Neural crest cell (in vitro differentiated cells): ENCODE results near the gene PSMD6. TPM values are rescaled to one million over a fixed set of nuclear protein-coding genes. Genes with fewer than 3 reads are reported as not detected.

Experiments
- DNase-seq: peaks from one replicate; pipeline ENCODE4 v3.0.0; 2021; ENCODE audit warnings: low read depth, mixed read lengths, low spot score
- H3K27ac Mint-ChIP-seq: one replicate; pipeline ENCODE4 v1.8.0; 2021; ENCODE audit warnings: mild to moderate bottlenecking, mixed read lengths; ENCODE audit not compliant: unreplicated experiment
- H3K27me3 Mint-ChIP-seq: 2 replicates; pipeline ENCODE4 v1.8.0; 2021; ENCODE audit warnings: low read depth, mild to moderate bottlenecking, mixed read lengths
- H3K36me3 Mint-ChIP-seq: 2 replicates; pipeline ENCODE4 v1.8.0; 2021; ENCODE audit warnings: low read depth, mild to moderate bottlenecking, mixed read lengths
- H3K4me1 Mint-ChIP-seq: 2 replicates; pipeline ENCODE4 v1.8.0; 2021; ENCODE audit warnings: mixed read lengths
- H3K4me3 Mint-ChIP-seq: one replicate; pipeline ENCODE4 v1.8.0; 2021; ENCODE audit warnings: mild to moderate bottlenecking, mixed read lengths
- H3K9me3 Mint-ChIP-seq: 2 replicates; pipeline ENCODE4 v1.8.0; 2021; ENCODE audit warnings: mixed read lengths
- total RNA-seq: library from RNA; stranded (reverse); gene quantifications from 2 replicates; pipeline ENCODE4 v1.2.1, GENCODE V29; 2021
- TF ChIP-seq, protein P1 (sequence below): fragments of 200-600 bp; sonication (generic); conservative IDR thresholded peaks from 2 replicates; pipeline ENCODE4 v1.5.0; 2021; ENCODE audit warnings: antibody characterized with exemption, mild to moderate bottlenecking

The PSMD6 gene
- total RNA-seq, 1 donor from 2014 or later, result 103 TPM

DNA sequence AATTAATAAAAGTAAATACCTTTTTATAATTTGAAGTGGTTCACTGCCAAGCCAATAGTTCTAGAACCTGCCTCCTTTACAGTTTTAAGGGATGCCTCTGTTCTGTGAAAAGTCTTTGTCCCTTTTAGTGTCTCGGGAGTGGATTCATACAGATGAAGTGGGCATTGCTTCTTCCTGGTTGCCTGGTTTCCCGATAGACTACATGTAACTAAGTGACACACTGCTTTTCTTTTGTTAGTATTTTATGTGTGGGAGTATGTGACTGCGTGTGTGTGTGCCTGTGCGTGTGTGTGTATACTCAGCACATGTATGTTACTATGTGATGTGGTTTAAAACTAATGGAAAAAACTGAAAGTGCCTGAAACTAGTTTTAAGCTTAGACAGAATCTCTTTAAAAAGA is 21.1 kb downstream of the PSMD6 start:
- Mint-ChIP-seq H3K27ac (no peak overlapping the region), H3K9me3 (no peaks in the 10 kb centered on the region), H3K27me3 (no peaks in the 10 kb centered on the region), H3K4me1 (peaks cover 14% of the 10 kb centered on the region), H3K4me3 (no peak overlapping the region), H3K36me3 (peaks cover 2% of the 10 kb centered on the region)
- TF ChIP-seq, protein P1, sequence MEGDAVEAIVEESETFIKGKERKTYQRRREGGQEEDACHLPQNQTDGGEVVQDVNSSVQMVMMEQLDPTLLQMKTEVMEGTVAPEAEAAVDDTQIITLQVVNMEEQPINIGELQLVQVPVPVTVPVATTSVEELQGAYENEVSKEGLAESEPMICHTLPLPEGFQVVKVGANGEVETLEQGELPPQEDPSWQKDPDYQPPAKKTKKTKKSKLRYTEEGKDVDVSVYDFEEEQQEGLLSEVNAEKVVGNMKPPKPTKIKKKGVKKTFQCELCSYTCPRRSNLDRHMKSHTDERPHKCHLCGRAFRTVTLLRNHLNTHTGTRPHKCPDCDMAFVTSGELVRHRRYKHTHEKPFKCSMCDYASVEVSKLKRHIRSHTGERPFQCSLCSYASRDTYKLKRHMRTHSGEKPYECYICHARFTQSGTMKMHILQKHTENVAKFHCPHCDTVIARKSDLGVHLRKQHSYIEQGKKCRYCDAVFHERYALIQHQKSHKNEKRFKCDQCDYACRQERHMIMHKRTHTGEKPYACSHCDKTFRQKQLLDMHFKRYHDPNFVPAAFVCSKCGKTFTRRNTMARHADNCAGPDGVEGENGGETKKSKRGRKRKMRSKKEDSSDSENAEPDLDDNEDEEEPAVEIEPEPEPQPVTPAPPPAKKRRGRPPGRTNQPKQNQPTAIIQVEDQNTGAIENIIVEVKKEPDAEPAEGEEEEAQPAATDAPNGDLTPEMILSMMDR, result no peak
- DNase-seq, result no peak

- TF ChIP-seq, protein P1, result no peak
- Mint-ChIP-seq H3K27ac (no peak overlapping the region), H3K4me3 (no peak overlapping the region), H3K36me3 (peaks cover 11% of the 10 kb centered on the region), H3K9me3 (no peaks in the 10 kb centered on the region), H3K27me3 (no peaks in the 10 kb centered on the region), H3K4me1 (peaks cover 14% of the 10 kb centered on the region)
- DNase-seq, result no peak
These were observed 22.7 kb downstream of the PSMD6 start for GRCh38 chr3:64000453-64001055.

- Mint-ChIP-seq H3K9me3 (no peaks in the 10 kb centered on the region), H3K36me3 (peaks cover 11% of the 10 kb centered on the region), H3K27me3 (no peaks in the 10 kb centered on the region), H3K27ac (no peak overlapping the region), H3K4me3 (no peak overlapping the region), H3K4me1 (peaks cover 14% of the 10 kb centered on the region)
- TF ChIP-seq, protein P1, result no peak
- no peak for DNase-seq
These were observed 24.2 kb downstream of the PSMD6 start for GRCh38 chr3:63998852-63999754.

DNA sequence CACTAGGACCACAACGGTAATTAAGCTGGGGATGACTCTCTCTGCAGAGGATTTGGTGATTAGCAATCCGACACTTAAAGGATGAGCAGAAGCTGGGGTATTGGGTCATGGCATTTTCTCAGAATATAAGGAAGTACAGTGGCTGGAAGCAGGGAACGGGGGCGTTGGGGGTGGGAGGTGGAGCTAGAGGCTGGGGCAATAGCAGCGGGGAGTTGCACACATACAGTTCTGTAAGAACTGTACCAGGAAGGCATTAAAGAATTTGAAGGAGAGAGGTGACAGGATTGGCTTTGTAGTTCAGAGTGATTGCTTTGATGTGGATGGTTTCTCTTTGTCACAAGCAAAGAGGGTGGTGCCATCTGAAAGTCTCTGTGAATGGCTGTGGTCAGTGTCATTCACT is 28.2 kb downstream of the PSMD6 start:
- H3K4me3 Mint-ChIP-seq, result no peak overlapping the region
- H3K9me3 Mint-ChIP-seq, result no peaks in the 10 kb centered on the region
- DNase-seq, result no peak
- TF ChIP-seq, protein P1, result no peak
- H3K4me1 Mint-ChIP-seq, result peaks cover 29% of the 10 kb centered on the region
- H3K27me3 Mint-ChIP-seq, result no peaks in the 10 kb centered on the region
- no peak overlapping the region for H3K27ac Mint-ChIP-seq
- peaks cover 21% of the 10 kb centered on the region for H3K36me3 Mint-ChIP-seq

DNA sequence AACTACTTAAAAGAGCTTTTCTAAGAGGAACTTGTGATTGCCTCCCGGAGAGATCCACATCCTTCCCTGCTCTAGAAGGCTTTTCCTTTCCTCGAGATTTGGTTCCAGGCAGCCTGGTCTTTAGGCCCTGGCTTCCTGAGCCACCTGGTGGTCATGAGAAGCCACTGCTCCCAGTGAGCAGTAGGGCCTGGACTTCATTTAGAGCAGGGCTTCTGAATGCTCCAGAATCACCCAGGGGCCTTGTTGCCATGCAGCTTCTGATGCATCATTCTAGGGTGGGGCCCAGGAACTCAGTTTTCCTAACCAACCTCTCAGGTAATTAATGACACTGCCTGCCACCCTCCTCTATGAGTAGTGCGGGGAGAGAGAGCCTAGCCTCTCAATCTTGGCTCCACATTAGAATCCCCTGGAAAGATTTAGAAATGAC is 29.6 kb downstream of the PSMD6 start:
- Mint-ChIP-seq H3K27ac (no peak overlapping the region), H3K9me3 (no peaks in the 10 kb centered on the region), H3K4me1 (peaks cover 18% of the 10 kb centered on the region), H3K36me3 (peaks cover 21% of the 10 kb centered on the region), H3K27me3 (no peaks in the 10 kb centered on the region), H3K4me3 (no peak overlapping the region)
- DNase-seq, result peak; percentile 51
- TF ChIP-seq, protein P1, result peak; percentile 94
